OCI-LY1 (cell line): ENCODE data around the gene EAPP.
"Not testable (repeated sequence)": the region's sequence is repeated elsewhere in the genome, so short reads cannot be mapped to it uniquely, and the experiment has no call there.

Experiments used
- EZH2 ChIP-seq: fragments of 200-600 bp; sonication (generic), shearing (Covaris generic); IDR thresholded peaks from 2 replicates; pipeline ENCODE4 v1.8.0; 2017; ENCODE audit warnings: borderline replicate concordance, mixed run types, mild to moderate bottlenecking, antibody characterized with exemption, low read length, moderate library complexity, mixed read lengths
- TF ChIP-seq, protein P1 (sequence below): fragments of 200-600 bp; sonication (generic), shearing (Covaris generic); IDR thresholded peaks from 2 replicates; pipeline ENCODE4 v1.5.1; 2017; ENCODE audit warnings: mild to moderate bottlenecking, antibody characterized with exemption, low read length, moderate library complexity, mixed read lengths

GRCh38 chr14:34555583-34556497 lies 16.3 kb upstream of the EAPP start:
- TF ChIP-seq EZH2, result not testable (repeated sequence)
- TF ChIP-seq, protein P1, sequence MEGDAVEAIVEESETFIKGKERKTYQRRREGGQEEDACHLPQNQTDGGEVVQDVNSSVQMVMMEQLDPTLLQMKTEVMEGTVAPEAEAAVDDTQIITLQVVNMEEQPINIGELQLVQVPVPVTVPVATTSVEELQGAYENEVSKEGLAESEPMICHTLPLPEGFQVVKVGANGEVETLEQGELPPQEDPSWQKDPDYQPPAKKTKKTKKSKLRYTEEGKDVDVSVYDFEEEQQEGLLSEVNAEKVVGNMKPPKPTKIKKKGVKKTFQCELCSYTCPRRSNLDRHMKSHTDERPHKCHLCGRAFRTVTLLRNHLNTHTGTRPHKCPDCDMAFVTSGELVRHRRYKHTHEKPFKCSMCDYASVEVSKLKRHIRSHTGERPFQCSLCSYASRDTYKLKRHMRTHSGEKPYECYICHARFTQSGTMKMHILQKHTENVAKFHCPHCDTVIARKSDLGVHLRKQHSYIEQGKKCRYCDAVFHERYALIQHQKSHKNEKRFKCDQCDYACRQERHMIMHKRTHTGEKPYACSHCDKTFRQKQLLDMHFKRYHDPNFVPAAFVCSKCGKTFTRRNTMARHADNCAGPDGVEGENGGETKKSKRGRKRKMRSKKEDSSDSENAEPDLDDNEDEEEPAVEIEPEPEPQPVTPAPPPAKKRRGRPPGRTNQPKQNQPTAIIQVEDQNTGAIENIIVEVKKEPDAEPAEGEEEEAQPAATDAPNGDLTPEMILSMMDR, result not testable (repeated sequence)
